Measurements from ENCODE around the gene TSHZ1. TPM values are rescaled to one million over a fixed set of nuclear protein-coding genes. Genes with fewer than 3 reads are reported as not detected.

TSHZ1 gene
- total and polyA plus RNA-seq, 12 donors = 6.8 to 25.0 (median 16.0) TPM

- H3K27ac ChIP-seq = peak overlapping the region in 1 of 5 donors; percentile 6
- 82 to 95% (median 90%) methylated on average over 3 to 5 of the region's 5 CpGs for WGBS, 4 donors
- TF ChIP-seq CTCF (IDR thresholded peaks at IDR 0.05) (no peak), POLR2A (IDR thresholded peaks at IDR 0.05) (no peak)
- no peaks in the 10 kb centered on the region for H3K36me3 ChIP-seq (replicated peaks in 1 of 2)
- no peak overlapping the region for H3K4me3 ChIP-seq
- DNase-seq = no peak
- H3K27me3 ChIP-seq = no peaks in the 10 kb centered on the region
- H3K4me1 ChIP-seq (replicated peaks in 1 of 2) = peaks cover 11 to 32% of the 10 kb centered on the region in 2 donors
- intact Hi-C loops (cut with DNase I) = no loop called here
- no peaks in the 10 kb centered on the region for H3K9me3 ChIP-seq (replicated peaks in 1 of 3)
These were observed 20.4 kb downstream of the TSHZ1 start for GRCh38 chr18:75231053-75231406.

- Histone ChIP-seq H3K9me3 (replicated peaks in 1 of 3) (no peaks in the 10 kb centered on the region), H3K36me3 (replicated peaks in 1 of 2) (no peaks in the 10 kb centered on the region), H3K27me3 (no peaks in the 10 kb centered on the region), H3K27ac (no peak overlapping the region), H3K4me3 (no peak overlapping the region), H3K4me1 (replicated peaks in 1 of 2) (peaks cover 7 to 19% of the 10 kb centered on the region in 2 donors)
- DNase-seq = no peak
- TF ChIP-seq POLR2A (IDR thresholded peaks at IDR 0.05) = no peak
- no peak for TF ChIP-seq CTCF (IDR thresholded peaks at IDR 0.05)
- intact Hi-C loops (cut with DNase I) = no loop called here
- 88 to 96% (median 95%) methylated on average over 12 of the region's 12 CpGs for WGBS, 4 donors
These were observed 24.3 kb downstream of the TSHZ1 start for GRCh38 chr18:75234901-75235300.

- Histone ChIP-seq H3K36me3 (replicated peaks in 1 of 2) (no peaks in the 10 kb centered on the region), H3K4me3 (no peak overlapping the region), H3K27ac (no peak overlapping the region), H3K27me3 (no peaks in the 10 kb centered on the region), H3K4me1 (replicated peaks in 1 of 2) (peaks cover 8 to 17% of the 10 kb centered on the region in 2 donors), H3K9me3 (replicated peaks in 1 of 3) (no peaks in the 10 kb centered on the region)
- intact Hi-C loops (cut with DNase I) = no loop called here
- no peak for DNase-seq
- TF ChIP-seq CTCF (IDR thresholded peaks at IDR 0.05) = no peak
- TF ChIP-seq POLR2A (IDR thresholded peaks at IDR 0.05) = no peak
- WGBS, 4 donors = 82 to 94% (median 91%) methylated on average over 13 of the region's 13 CpGs
These were observed 25.3 kb downstream of the TSHZ1 start for GRCh38 chr18:75235896-75236295.

- TF ChIP-seq POLR2A (IDR thresholded peaks at IDR 0.05) = no peak
- no peak for TF ChIP-seq CTCF (IDR thresholded peaks at IDR 0.05)
- 87 to 91% (median 89%) methylated on average over 13 of the region's 13 CpGs for WGBS, 4 donors
- no peak for DNase-seq
- no peaks in the 10 kb centered on the region for H3K27me3 ChIP-seq
- no peak overlapping the region for H3K4me3 ChIP-seq
- peaks cover 8 to 12% of the 10 kb centered on the region in 2 donors for H3K4me1 ChIP-seq (replicated peaks in 1 of 2)
- no peaks in the 10 kb centered on the region for H3K36me3 ChIP-seq (replicated peaks in 1 of 2)
- intact Hi-C loops (cut with DNase I) = no loop called here
- no peak overlapping the region for H3K27ac ChIP-seq
- H3K9me3 ChIP-seq (replicated peaks in 1 of 3) = no peaks in the 10 kb centered on the region
These were observed 27.5 kb downstream of the TSHZ1 start for GRCh38 chr18:75238100-75238499.
